HepG2 (cell line): Measurements from ENCODE around the gene C10orf143.

Experiments used
- EP300 ChIP-seq, 3 experiments: sonication (generic) in 1 of 3; formaldehyde crosslinking in 1 of 3; IDR thresholded peaks; 2 replicates each; pipeline versions ENCODE4 v1.5.1 to v1.6.1; 2011 to 2020; ENCODE audit warnings: low read depth in 2 of 3, low read length in 2 of 3, borderline replicate concordance in 1 of 3, improper control_type of control experiment in 1 of 3, mild to moderate bottlenecking in 1 of 3, missing genetic modification reagents in 1 of 3, moderate library complexity in 1 of 3
- HOXD1 ChIP-seq: sonication (generic); formaldehyde crosslinking; IDR thresholded peaks from 2 replicates; pipeline ENCODE4 v1.5.0; 2020; ENCODE audit warnings: missing genetic modification reagents
- IKZF1 ChIP-seq: fragments of 450-650 bp; IDR thresholded peaks from 2 replicates; pipeline ENCODE4 v1.7.1; 2016
- JUN ChIP-seq: sonication (generic); formaldehyde crosslinking; IDR thresholded peaks from 2 replicates; pipeline ENCODE4 v1.4.0; 2020; ENCODE audit warnings: mild to moderate bottlenecking, missing genetic modification reagents
- TARDBP ChIP-seq: sonication (generic); formaldehyde crosslinking; IDR thresholded peaks from 2 replicates; pipeline ENCODE4 v1.8.0; 2022; ENCODE audit warnings: mild to moderate bottlenecking, missing genetic modification reagents
- ZKSCAN1 ChIP-seq: fragments of 150-350 bp; IDR thresholded peaks from 2 replicates; pipeline ENCODE4 v1.6.1; 2014; ENCODE audit warnings: low read length
- ZNF274 ChIP-seq: sonication (generic); formaldehyde crosslinking; IDR thresholded peaks from 2 replicates; pipeline ENCODE4 v1.5.1; 2020; ENCODE audit warnings: mild to moderate bottlenecking, missing genetic modification reagents
- ZNF331 ChIP-seq: sonication (generic); formaldehyde crosslinking; IDR thresholded peaks from 2 replicates; pipeline ENCODE4 v1.4.0; 2020; ENCODE audit warnings: missing genetic modification reagents
- TF ChIP-seq, protein P1 (sequence below): sonication (generic); formaldehyde crosslinking; conservative IDR thresholded peaks from 2 replicates; pipeline ENCODE4 v1.4.0; 2020; ENCODE audit warnings: missing genetic modification reagents
- TF ChIP-seq, protein P2 (sequence below): sonication (generic); formaldehyde crosslinking; IDR thresholded peaks from 2 replicates; pipeline ENCODE4 v1.5.0; 2020; ENCODE audit warnings: mild to moderate bottlenecking, missing genetic modification reagents, moderate library complexity

DNA sequence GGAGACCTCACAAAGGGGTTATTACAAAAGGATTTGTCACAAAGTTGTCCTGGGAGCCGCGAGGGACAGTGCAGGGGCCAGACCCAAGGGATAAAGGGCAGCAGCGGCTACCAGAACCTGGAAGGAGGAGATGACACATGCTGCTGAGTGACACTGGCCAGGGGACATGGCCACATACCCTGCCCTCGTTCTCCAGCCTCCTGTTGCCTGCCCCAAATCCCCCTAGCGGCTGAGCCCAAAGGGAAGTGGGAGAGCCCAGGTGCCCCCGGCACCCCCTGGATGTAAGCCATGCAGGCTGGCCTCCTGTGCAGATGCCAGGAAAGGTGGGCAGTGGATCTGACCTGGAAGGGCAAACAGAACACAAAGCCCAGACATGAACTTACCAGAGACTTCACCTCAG lies 42.7 kb downstream of the C10orf143 start:
- TF ChIP-seq TARDBP (CRISPR knock-in tag) (no peak), ZNF274 (no peak), EP300 (IDR thresholded peaks at IDR 0.05; ENCODE audit: low read depth in 2 of 2, low read length in 2 of 2) (no peak), EP300 (CRISPR knock-in tag; IDR thresholded peaks at IDR 0.05; ENCODE audit: borderline replicate concordance) (no peak), IKZF1 (no peak), ZNF331 (CRISPR knock-in tag) (no peak), HOXD1 (CRISPR knock-in tag) (no peak), JUN (CRISPR knock-in tag) (no peak), ZKSCAN1 (no peak)
- TF ChIP-seq, protein P1, sequence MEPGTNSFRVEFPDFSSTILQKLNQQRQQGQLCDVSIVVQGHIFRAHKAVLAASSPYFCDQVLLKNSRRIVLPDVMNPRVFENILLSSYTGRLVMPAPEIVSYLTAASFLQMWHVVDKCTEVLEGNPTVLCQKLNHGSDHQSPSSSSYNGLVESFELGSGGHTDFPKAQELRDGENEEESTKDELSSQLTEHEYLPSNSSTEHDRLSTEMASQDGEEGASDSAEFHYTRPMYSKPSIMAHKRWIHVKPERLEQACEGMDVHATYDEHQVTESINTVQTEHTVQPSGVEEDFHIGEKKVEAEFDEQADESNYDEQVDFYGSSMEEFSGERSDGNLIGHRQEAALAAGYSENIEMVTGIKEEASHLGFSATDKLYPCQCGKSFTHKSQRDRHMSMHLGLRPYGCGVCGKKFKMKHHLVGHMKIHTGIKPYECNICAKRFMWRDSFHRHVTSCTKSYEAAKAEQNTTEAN: no peak
- TF ChIP-seq, protein P2, sequence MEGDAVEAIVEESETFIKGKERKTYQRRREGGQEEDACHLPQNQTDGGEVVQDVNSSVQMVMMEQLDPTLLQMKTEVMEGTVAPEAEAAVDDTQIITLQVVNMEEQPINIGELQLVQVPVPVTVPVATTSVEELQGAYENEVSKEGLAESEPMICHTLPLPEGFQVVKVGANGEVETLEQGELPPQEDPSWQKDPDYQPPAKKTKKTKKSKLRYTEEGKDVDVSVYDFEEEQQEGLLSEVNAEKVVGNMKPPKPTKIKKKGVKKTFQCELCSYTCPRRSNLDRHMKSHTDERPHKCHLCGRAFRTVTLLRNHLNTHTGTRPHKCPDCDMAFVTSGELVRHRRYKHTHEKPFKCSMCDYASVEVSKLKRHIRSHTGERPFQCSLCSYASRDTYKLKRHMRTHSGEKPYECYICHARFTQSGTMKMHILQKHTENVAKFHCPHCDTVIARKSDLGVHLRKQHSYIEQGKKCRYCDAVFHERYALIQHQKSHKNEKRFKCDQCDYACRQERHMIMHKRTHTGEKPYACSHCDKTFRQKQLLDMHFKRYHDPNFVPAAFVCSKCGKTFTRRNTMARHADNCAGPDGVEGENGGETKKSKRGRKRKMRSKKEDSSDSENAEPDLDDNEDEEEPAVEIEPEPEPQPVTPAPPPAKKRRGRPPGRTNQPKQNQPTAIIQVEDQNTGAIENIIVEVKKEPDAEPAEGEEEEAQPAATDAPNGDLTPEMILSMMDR: no peak
